Measurements from ENCODE around the gene GPER1.
"Not testable (repeated sequence)": the region's sequence is repeated elsewhere in the genome, so short reads cannot be mapped to it uniquely, and the experiment has no call there.

Gene GPER1

DNA sequence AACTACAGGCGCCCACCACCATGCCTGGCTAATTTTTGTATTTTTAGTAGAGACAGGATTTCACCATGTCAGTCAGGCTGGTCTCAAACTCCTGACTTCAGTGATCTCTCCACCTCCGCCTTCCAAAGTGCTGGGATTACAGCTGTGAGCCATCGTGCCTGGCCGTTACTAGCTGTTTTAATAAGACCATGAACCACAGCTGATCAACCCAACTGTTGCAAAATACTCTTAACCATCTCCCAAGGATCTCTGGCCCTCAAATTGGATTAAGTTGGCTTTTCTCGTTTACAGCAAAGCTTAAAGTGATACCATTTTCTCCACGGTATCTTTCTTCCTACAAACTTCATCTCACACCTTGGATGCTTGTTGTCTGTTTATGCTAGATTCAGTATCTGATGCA, 53.7 kb downstream of the GPER1 start:
- DNase-seq (ENCODE audit: insufficient read length, low spot score) (no peak), FAIRE-seq (no peak)
- TF ChIP-seq, protein P1, sequence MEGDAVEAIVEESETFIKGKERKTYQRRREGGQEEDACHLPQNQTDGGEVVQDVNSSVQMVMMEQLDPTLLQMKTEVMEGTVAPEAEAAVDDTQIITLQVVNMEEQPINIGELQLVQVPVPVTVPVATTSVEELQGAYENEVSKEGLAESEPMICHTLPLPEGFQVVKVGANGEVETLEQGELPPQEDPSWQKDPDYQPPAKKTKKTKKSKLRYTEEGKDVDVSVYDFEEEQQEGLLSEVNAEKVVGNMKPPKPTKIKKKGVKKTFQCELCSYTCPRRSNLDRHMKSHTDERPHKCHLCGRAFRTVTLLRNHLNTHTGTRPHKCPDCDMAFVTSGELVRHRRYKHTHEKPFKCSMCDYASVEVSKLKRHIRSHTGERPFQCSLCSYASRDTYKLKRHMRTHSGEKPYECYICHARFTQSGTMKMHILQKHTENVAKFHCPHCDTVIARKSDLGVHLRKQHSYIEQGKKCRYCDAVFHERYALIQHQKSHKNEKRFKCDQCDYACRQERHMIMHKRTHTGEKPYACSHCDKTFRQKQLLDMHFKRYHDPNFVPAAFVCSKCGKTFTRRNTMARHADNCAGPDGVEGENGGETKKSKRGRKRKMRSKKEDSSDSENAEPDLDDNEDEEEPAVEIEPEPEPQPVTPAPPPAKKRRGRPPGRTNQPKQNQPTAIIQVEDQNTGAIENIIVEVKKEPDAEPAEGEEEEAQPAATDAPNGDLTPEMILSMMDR (IDR thresholded peaks at IDR 0.05; ENCODE audit: insufficient read depth, missing control alignments): no peak

DNA sequence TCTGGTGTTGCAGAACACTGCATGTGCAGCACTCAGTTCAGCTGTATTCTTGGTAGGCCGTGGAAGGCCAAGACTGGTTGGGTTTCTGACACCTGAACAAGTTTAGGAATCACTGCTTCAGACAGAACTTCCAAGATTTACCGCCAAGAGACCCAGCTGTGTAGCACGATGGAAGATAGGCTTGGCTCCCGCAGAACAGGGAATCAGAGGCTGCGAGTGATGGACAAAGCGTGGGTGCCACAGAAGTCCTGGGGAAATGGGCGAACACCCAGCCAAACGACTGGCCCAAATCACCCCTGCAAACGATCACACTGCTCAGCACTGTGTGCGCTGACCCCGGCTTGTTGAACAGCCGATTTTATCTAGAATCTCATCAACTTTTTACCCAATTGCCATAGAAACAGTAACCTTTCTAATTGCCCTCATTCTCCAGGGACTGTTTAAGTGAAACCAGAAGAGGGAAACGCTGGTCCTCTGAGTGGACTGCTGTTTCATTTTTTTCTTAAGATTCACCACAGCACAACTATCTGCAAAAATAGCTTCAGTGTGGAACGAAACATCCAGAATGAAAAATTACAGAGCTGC, 54.2 kb downstream of the GPER1 start:
- DNase-seq (ENCODE audit: insufficient read length, low spot score): no peak
- TF ChIP-seq, protein P1 (IDR thresholded peaks at IDR 0.05; ENCODE audit: insufficient read depth, missing control alignments): no peak
- no peak for FAIRE-seq

DNA sequence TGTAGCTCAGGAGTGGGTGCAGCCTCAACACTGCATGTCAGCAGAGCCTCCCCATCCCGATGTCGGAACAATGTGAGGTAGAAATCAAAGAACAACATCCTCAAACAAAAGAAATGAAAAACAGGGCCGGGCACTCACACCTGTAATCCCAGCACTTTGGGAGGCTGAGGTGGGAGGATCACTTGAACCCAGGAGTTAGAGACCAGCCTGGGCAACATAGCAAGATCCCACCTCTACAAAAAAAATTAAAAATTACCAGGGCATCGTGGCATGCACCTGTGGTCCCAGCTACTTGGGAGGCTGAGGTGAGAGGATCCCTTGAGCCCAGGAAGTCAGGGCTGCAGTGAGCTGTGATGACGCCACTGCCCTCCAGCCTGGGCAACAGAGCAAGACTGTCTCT, 55.1 kb downstream of the GPER1 start:
- FAIRE-seq; DNase-seq (ENCODE audit: insufficient read length, low spot score): not testable (repeated sequence)

All from D721Med (cell line).